H1 (cell line): Measurements from ENCODE around the gene EPHB1.

ENCODE experiments used
- CTCF ChIP-seq, 3 experiments: IDR thresholded peaks; 1 replicate in 2 of 3; 2 replicates in 1 of 3; pipeline versions ENCODE4 v1.5.1 to v1.6.1; 2011; ENCODE audit warnings: low read length in 3 of 3, mild to moderate bottlenecking in 3 of 3, inconsistent platforms in 2 of 3, low read depth in 1 of 3, moderate library complexity in 1 of 3; ENCODE audit not compliant: insufficient read depth in 1 of 3; ENCODE audit errors: control extremely low read depth in 1 of 3
- HDAC6 ChIP-seq: IDR thresholded peaks from one replicate; pipeline ENCODE4 v1.7.1; 2012; ENCODE audit warnings: low read depth, mild to moderate bottlenecking, inconsistent platforms, low read length, moderate library complexity
- KDM4A ChIP-seq: IDR thresholded peaks from one replicate; pipeline ENCODE4 v1.7.1; 2012; ENCODE audit warnings: low read depth, mild to moderate bottlenecking, moderate library complexity, low read length, inconsistent platforms; ENCODE audit not compliant: severe bottlenecking
- RFX5 ChIP-seq: IDR thresholded peaks from 2 replicates; pipeline ENCODE4 v1.6.1; 2011; ENCODE audit warnings: low read depth, low read length, improper control_type of control experiment, borderline replicate concordance
- ZNF274 ChIP-seq: IDR thresholded peaks from 2 replicates; pipeline ENCODE4 v1.7.0; 2012; ENCODE audit warnings: low read length, borderline replicate concordance; ENCODE audit errors: extremely low read depth

- no peak for TF ChIP-seq CTCF (IDR thresholded peaks at IDR 0.05; ENCODE audit: control extremely low read depth in 1 of 3, insufficient read depth in 1 of 3, low read depth in 1 of 3, low read length in 3 of 3)
- TF ChIP-seq ZNF274 = no peak
- TF ChIP-seq RFX5 = no peak
- TF ChIP-seq KDM4A = no peak
- TF ChIP-seq HDAC6 = no peak
These were observed 25.7 kb upstream of the EPHB1 start for GRCh38 chr3:134769287-134769868.
